GM12801 (cell line): ENCODE measurements around the gene SH3BP5.

ENCODE experiments used
- TF ChIP-seq, protein P1 (sequence below): IDR thresholded peaks from one replicate; pipeline ENCODE4 v1.5.1; 2011; ENCODE audit warnings: control low read depth; ENCODE audit not compliant: insufficient read length; ENCODE audit errors: extremely low read depth

The SH3BP5 gene

GRCh38 chr3:15220056-15220455, 112.3 kb downstream of the SH3BP5 start:
- TF ChIP-seq, protein P1, sequence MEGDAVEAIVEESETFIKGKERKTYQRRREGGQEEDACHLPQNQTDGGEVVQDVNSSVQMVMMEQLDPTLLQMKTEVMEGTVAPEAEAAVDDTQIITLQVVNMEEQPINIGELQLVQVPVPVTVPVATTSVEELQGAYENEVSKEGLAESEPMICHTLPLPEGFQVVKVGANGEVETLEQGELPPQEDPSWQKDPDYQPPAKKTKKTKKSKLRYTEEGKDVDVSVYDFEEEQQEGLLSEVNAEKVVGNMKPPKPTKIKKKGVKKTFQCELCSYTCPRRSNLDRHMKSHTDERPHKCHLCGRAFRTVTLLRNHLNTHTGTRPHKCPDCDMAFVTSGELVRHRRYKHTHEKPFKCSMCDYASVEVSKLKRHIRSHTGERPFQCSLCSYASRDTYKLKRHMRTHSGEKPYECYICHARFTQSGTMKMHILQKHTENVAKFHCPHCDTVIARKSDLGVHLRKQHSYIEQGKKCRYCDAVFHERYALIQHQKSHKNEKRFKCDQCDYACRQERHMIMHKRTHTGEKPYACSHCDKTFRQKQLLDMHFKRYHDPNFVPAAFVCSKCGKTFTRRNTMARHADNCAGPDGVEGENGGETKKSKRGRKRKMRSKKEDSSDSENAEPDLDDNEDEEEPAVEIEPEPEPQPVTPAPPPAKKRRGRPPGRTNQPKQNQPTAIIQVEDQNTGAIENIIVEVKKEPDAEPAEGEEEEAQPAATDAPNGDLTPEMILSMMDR, result no peak

GRCh38 chr3:15218689-15219088, 113.7 kb downstream of the SH3BP5 start:
- TF ChIP-seq, protein P1, result no peak

DNA sequence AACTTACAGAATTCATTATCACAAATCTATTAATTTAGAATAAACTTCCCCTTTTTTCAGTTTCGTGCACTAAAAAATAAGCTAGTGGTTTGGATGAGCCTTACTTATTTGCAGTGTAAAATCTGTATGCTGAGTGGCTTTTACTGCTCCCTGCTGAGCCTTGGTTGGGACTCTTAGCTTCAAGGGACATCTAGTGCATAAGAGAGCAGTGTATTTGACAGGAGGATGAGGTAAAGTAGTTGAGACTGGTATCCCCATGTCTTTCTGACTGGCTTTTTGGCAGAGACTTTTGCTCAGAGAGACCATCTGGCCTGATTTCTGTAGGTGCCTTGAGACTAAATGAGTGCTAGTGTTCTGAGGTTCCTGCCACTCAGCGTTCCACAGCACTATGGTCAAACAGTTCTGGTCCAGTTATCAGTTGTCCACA, 114.5 kb downstream of the SH3BP5 start:
- TF ChIP-seq, protein P1, result no peak

DNA sequence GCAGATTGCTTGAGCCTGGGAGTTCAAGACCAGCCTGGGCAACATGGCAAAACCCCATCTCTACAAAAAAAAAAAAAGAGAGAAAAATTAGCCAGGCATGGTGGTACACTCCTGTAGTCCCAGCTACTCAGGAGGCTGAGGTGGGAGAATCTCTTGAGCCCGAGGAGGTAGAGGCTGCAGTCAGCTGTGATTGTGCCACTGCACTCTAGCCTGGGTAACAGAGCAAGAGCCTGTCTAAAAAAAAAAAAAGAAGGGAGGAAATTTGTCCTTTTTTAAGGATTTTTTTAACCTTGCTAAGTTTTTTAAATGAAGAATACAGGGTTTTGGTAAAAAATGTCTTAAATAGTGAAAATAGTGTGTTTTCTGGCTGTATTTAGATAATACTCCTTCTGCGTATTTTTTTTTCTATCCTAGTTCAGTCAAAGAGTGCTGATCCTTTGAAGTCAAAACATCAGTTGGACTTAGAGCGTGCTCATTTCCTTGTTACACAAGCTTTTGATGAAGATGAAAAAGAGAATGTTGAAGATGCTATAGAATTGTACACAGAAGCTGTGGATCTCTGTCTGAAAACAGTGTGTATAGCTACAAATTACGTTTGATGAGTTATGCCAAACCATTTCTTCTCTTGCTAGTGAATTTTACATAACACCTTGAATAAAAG, 115.2 kb downstream of the SH3BP5 start:
- TF ChIP-seq, protein P1, result no peak

DNA sequence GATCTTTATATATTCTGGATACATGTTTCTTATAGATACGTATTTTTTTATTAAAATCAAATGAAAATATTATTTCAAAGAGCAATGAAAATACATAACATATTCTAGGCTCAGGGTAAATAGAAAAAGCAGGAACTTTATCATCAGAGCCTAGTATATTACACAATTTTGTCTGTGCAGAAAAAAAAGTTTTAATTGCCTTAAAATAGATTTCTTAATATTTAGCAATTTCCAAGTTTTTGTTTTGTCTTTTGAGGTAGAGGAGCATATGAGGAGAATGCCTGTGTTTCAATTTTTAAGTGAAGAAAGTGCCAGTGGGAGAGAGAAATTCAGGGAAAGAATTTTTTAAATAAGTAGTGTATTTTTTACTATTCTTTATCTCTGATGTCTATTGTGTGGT, 115.9 kb downstream of the SH3BP5 start:
- TF ChIP-seq, protein P1, result no peak

GRCh38 chr3:15215996-15216395, 116.4 kb downstream of the SH3BP5 start:
- TF ChIP-seq, protein P1, result no peak

- TF ChIP-seq, protein P1, result no peak
Observed at GRCh38 chr3:15214758-15215157, 117.6 kb downstream of the SH3BP5 start.

DNA sequence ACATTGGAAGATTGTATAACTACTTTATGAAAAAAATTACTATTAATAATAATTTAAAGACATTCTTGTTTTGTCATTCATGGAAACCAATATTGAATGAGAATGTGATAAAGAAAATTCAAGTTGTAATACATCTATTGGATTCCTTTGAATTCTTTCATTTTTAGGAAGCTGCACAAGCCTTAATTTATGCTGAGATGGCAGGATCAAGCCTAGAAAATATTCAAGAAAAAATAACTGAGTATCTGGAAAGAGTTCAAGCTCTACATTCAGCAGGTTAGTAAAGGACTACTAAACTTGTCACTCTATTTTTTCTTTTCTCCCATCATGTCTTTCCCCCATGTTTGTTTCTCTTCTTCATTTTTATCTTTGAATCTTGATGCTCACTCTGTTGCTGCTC, 120.4 kb downstream of the SH3BP5 start:
- TF ChIP-seq, protein P1, result no peak
